Activated CD4-positive, CD25-positive, alpha-beta regulatory T cell treated with anti-CD3 and anti-CD28 coated beads, Interleukin-2, amount 50 U/mL, for 16 hours (primary cell): ENCODE data around the gene COL9A3.

ENCODE experiments used
- DNase-seq: peaks from one replicate; pipeline ENCODE4 v3.0.0-alpha.2; 2020; ENCODE audit warnings: low read depth, low spot score

Gene COL9A3

DNA sequence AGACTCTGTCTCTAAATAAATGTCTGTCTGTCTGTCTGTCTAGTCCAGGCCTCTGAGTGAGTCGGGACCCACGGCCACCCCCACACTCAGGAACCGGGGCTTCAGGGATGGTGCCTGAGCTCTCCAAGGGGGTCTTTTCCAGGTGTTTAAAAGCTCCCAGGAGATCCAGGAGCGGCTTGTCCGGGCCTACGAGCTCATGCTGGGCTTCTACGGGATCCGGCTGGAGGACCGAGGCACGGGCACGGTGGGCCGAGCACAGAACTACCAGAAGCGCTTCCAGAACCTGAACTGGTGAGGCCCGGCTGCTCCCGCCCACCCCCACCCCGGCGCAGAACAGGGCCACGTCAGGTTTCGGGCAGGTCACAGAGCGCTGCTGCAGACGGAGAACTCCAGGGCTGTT, 5.5 kb upstream of the COL9A3 start:
- no peak for DNase-seq

DNA sequence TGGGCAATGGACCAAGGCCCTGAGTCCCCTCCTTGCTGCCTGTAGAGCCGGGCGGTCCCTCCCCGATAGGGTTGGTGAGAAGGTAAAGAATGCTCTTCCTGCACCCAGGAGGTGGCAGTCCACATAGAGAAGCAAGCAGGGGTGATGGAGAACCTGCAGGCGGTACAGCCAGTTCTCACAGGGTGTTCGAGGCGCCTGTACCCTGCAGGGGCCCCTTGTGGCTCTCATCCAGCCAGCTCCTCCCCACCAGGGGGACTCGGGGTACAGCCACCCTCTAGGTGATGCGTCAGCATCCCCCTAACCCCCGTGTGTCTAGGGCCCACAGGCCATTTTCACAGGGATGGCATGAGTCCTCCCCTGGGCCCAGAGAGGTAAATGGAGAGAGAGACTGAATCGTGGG, 5.1 kb upstream of the COL9A3 start:
- DNase-seq, result no peak

DNA sequence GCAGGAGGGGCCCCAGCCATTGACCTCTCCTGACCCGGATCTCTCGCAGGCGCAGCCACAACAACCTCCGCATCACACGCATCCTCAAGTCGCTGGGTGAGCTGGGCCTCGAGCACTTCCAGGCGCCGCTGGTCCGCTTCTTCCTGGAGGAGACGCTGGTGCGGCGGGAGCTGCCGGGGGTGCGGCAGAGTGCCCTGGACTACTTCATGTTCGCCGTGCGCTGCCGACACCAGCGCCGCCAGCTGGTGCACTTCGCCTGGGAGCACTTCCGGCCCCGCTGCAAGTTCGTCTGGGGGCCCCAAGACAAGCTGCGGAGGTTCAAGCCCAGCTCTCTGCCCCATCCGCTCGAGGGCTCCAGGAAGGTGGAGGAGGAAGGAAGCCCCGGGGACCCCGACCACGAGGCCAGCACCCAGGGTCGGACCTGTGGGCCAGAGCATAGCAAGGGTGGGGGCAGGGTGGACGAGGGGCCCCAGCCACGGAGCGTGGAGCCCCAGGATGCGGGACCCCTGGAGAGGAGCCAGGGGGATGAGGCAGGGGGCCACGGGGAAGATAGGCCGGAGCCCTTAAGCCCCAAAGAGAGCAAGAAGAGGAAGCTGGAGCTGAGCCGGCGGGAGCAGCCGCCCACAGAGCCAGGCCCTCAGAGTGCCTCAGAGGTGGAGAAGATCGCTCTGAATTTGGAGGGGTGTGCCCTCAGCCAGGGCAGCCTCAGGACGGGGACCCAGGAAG, 4.5 kb upstream of the COL9A3 start:
- DNase-seq, result no peak

DNA sequence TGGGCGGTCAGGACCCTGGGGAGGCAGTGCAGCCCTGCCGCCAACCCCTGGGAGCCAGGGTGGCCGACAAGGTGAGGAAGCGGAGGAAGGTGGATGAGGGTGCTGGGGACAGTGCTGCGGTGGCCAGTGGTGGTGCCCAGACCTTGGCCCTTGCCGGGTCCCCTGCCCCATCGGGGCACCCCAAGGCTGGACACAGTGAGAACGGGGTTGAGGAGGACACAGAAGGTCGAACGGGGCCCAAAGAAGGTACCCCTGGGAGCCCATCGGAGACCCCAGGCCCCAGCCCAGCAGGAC, 4.0 kb upstream of the COL9A3 start:
- no peak for DNase-seq

DNA sequence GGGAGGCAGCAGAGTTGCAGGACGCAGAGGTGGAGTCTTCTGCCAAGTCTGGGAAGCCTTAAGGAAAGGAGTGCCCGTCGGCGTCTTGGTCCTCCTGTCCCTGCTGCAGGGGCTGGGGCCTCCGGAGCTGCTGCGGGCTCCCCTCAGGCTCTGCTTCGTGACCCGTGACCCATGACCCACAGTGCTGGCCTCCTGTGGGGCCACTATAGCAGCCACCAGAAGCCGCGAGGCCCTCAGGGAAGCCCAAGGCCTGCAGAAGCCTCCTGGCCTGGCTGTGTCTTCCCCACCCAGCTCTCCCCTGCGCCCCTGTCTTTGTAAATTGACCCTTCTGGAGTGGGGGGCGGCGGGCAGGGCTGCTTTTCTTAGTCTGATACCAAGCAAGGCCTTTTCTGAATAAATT, 3.3 kb upstream of the COL9A3 start:
- no peak for DNase-seq

DNA sequence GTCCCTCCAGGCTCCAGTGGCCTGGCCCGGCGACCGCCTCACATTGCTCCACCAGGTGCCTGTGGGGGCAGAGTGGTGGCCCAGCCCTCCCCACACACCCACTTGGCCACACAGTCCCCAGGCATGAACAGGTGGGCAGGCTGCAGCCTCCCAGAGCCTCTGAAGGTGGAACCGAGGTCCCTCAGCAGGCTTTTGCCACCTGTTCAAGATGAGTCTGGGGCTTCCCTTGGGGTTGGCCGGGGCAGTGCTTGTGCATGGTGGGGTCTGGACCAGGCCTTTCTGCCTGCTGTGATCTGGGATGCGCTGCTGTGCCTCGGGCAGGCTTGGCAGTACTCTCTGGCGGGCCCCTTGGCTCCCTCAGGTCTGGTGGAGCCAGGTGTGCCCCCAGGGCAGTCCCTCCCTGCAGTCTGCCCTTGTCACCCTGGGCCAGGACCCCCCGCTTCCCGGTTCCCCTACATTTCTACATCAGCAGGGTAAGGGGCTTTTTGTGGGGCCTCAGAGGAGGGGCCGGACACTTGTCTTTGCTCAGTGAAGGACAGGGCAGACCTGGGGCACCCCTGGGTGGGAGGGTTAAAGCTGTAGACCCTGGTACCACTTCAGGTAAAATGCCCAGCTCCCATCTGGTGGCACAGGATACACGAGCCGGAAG, 2.7 kb upstream of the COL9A3 start:
- DNase-seq, result no peak

DNA sequence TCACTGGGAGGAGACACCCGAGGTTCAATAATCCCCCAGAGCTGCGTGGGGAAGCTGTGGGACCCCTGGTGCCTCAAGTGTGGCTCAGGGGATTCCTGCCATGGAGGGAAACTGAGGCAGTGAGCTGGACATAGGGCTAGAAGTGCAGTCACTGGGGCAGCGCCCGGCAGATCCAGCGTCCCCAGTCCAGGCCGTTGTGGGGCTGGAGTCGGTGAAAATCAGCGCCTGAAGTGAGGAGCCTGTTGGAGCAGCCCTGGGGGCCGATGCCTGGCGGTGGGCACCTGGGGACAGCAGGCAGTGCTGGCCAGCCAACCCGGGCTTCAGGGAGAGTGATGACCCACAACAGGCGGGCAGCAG, 2.2 kb upstream of the COL9A3 start:
- DNase-seq, result no peak

DNA sequence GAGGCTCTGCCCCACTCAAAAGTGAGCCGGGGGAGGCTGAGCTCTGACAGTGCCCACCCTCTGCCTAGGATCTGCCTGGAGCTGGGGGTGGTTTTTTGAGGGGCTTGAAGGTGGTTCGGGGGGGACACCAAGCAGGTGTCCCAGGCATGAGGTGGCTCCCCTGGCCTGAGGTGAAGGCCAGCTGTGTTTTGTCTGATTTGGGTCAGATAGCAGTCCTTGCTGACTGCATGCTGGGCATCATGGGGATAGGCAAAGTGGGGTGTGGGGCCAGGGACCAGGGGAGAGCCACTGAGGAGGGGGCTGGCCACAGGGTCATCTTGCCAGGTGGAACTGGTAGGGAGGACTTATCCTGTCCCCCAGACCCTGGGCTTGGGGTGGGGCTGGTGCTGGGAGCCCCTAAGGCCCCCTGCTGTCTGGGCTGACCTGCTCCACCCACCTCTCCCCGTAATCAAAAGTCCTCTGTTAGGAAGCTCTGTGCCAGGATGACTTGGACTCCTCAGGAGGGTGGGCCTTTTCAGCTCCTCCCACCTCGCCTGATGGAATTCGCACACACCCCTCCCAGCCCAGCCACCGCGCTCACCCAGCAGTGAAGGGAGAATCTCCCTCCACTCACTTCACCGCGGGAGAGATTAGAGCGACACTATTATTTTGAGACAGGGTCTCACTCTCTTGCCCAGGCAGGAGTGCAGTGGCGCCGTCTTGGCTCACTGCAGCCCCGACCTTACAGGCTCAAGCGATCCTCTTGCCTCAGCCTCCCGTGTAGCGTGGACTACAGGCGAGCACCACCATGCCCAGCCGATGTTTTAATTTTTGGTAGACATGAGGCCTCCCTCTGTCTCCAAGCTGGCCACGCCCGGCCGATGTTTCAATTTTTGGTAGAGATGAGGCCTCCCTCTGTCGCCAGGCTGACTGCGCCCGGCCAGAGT, 1.5 kb upstream of the COL9A3 start:
- DNase-seq, result no peak

DNA sequence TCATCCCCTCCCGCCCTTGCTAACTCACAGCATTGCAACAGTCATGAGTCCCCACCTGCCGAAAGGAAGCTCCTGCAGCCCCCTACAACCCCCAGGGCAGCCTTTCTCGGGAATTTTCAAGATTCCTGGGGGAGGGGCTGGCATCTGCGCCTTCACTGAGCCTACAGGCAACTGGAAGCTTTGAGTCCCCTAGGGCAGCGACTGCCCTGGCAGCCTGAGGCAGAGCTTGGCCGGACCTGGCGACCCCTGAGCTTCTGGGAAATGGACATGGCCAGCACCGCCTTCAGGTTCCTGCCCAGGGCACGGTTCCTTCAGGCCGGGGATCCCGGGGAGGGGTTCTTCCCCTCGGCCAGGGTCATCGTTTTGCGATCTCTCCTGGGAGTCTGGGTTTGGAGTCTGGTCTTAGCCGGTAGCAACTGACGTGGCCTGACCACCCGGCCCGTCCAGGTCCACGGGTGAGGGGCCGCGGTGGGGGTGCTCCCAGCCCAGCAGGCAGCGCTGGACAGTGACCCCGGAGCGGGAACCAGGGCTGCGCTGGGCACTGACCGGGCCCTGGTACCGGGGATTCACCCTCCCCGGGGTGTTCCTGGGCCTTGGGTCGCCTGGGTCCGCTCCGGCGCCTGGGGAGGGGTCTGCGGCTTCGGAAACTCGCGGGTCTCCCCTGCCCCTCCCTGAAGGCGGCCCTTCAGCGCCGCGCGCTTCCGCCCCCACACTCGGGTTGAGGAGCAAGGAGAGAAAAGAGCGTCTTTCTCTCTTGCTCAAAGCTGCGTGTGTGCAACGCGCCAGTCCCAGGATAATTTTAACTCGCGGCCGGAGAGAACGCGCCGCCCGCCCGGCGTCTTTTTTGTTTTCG, 593 bp upstream of the COL9A3 start:
- DNase-seq, result no peak

DNA sequence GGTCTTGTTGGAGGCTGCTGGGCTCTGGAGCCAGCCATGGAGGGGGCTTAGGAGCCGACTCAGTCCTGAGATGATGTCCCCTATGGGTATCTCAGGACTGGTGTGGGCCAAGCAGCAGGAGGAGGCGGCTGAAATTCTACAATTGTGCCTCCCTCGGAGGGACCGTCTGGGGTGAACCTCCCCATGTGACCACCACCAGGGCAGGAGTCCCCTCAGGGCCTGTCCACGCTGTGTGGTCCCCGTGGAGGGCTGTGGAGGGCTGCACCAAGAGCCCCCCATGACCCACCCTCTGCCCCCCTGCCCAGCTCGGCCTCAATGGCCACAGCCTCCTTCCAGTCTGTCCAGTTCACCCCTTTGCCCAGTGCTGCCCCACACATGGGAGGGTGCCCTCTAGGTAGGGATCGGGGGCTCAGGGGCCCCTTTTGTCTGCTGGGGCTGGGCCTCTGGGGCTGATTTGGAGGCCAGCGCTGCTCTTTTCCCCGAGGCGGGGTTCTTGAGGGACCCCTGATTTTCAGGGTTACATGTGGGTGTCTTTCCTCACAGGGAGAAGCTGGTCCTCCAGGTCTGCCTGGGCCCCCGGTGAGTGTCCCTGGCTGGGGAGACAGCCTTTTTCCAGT, 1.2 kb downstream of the COL9A3 start:
- DNase-seq, result no peak

DNA sequence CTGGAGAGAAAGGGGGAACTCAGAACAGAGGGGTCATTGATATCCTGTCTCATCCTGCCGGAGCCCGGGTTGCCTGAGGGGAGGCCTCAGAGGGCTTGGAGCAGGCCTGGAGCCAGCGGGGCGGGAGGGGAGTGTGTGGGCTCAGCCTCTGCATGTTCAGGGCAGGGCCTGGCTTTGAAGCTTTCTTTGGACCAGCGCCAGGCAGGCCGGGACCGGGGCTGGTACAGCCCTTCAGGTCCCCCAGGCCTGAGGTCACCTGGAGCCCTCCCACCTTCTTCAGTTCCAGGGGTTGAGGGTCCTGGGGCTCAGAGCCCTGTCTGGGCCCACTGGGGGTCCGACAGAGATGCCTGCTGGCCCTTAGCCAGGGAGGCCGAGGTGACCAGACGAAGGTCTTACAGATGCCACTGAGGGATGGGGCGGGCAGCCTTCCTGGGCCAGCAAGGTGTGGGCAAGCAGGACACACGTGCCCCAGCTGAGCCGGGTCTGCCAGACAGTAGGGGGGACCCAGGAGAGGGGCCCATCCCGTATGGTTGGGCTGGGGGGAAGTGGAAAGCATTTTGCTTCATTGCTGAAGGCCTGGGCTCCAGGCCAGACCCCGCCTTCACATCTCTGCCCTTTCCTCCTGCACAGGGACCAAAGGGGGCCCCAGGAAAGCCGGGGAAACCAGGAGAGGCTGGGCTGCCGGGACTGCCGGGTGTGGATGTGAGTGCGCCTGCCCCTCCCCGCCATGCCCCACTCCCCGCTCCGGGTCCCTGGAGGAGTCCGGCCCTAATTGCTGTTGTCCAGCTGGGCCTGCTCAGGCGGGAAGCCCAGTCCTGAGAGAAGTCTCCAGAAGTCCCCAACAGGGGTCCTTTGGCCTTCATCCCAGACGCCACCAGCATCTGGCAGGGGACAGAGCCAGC, 2.0 kb downstream of the COL9A3 start:
- no peak for DNase-seq

DNA sequence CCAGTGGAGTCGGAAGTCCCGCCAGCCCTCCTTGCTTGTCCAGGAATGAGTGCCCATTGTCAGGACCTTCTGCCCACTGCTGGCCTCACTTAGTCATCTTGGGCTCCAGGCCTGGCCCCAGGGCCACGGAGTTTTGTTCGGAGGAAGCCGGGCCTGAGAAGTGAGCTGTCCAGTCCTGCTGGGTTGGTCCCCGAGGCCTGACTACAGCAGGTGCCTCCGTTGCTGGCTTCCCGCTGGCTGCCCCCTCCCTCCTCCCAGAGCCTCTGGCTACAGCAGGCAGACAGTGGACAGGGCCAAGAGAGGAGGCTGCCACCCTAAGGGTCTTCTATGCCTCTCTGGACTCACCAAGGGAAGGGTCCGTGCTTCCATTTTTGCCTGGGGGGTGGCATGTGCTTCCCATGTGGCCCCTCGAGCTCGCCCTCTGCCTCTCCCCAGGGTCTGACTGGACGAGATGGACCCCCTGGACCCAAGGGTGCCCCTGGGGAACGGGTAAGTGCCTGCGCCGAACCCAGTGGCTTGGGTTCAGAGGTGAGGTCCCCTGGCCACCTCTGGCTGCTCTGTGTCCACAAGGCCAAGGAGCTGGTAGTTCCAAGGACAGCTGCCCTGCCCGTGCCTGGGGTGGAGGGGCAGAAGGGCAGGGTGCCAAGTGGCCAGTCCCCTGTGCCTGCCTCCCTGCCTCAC, 2.8 kb downstream of the COL9A3 start:
- no peak for DNase-seq

DNA sequence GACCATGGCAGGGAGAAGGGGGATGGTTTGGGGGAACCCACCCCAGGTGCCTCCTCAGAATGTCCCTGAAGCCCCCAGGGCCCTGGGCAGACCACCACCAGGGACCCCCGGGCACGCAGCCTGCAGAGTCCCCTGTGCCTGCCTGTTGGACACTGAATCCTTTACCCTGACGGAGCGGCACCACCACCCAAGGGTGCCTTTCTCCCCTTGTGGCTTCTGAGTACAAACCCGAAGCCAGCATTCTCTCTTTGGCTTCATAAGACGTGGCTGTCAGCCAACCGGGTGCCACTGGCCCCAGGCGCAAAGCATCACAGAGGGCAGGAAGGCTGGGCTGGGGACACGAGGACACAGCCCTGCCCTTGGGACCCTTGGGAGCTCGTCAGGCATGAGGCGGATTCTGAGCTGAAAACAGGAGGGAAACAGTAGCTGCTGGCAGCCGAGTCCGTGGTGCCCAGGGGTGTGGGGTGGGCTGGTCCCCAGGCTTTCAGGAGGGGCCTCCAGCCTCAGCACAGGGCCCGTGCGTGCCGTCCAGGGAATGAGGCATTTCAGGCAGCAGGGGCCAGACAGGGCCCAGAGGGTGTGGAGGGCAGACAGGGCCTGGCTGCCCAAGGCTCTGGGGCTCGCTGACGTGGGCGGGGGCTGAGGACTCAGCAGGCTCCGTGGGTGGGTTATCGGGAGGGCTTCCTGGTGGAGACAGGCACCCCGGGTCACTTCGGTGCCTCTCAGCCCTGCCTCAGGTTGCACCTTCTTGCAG, 3.5 kb downstream of the COL9A3 start:
- DNase-seq, result no peak

DNA sequence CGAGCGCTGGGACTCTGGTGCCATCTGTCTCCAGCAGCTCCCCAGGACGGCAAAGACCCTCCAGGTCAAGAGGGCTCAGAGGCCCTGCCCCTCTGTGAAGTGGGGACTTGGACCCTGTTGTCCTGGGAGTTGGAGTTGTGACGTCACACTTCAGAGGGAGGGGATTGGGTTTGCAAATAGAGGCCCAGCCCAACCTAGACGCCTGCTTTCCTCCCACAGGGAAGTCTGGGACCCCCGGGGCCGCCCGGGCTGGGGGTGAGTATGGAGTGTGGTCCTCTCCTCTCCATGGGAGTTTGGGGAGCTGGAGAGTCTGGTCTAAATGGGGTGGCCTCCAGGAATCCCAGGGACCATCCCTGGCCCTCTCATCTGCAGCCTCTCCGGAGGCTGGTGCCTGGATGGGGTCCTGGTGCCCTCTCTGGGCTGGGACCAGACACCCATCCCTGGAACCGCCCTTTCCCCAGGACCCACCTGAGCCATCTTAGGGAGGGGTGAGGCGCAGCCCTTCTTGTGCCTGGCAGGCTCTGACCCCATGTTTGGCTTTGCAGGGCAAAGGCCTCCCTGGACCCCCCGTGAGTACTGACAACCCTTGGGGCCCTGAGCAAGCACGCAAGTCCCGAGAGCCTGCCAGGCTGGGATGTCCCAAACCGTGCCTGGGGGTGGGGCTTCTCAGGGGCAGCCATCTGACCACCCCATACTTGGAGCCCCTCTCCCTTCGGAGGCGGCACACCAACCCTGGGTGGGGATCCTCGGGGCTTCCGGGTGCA, 4.3 kb downstream of the COL9A3 start:
- DNase-seq, result no peak

DNA sequence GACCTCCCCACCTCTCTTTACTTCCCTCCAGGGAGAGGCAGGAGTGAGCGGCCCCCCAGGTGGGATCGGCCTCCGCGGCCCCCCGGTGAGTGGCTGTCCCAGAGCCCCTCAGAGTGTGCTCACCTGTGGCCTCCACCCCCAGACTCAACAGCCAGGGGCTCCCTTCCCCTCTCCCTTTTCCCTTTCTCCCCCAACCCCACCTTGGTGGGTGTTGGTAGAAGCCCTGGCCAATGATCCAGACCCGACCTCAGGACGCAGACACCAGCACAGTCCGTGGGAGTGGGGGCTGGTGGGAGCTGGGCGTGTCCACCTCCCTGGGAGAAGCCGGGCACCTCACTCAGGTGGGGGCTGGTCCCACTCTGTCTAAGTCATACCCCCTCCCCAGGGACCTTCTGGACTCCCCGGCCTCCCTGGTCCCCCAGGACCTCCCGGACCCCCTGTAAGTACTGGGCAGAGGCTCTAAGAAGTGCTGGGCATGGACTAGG, 4.9 kb downstream of the COL9A3 start:
- DNase-seq, result no peak

DNA sequence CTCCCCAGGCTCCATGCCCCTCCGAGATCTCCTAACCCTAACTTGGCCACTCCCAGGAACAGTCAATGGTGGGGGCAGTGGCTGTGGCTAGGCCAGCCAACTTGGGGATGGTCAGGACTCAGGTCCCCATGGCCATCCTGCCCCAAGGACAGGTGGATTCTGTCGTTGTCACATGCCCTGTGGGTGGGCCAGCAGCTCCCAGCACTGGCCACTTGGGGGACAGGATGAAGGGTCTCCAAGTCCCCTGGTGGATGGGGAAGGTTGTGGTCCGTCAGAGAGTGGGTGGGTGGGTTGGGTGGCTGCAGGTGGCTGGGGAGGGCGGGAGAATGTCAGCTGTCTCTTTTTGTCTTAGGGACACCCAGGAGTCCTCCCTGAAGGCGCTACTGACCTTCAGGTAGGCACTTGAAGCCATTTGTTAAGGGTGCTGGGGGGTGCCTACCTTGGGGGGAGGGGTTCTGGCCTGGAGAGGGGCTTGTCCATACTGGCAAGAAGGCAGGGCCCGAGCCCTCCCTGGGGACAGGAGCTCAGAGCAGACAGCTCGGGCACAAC, 5.5 kb downstream of the COL9A3 start:
- no peak for DNase-seq

DNA sequence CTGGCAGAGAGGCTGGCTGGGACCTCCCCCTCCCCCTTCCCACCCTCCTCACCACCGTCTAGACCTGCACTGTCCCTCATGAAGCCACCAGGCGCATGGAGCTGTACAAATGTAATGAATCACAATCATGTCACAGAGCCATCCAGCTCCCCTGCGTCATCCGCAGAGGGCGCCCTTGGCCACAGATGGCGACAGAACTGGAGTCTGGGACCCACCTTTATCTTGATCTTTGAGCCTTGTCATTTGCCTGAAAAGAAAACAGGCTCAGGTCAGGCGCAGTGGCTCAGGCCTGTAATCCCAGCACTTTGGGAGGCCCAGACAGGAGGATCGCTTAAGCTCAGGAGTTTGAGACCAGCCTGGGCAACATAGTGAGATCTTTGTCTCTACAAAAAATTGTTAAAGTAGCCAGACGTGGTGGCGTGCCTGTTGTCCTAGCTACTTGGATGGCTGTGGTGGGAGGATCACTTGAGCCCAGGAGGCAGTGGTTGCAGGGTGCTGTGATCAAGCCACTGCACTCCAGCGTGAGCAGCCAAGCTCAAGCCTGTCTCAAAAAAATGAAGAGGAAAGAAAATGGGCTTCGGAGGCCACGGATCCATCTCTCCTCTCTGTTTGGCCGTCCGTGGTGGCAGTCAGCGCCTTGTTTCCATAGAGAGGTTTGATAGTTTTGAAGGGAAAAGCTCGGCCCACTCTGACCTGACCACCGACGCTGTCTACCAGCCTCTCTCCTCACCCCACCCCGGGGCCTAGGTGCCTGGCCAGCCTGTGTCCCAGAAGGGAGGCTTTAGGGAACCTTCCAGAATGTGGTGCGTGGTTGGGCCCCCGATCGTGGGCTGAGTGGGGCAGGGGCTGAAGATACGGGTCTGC, 6.2 kb downstream of the COL9A3 start:
- no peak for DNase-seq
